GM18868 (cell line): Measurements from ENCODE around the gene C6orf163.

ENCODE experiments used
- ATAC-seq: cut with Tn5 transposase; IDR thresholded peaks from one replicate; pipeline ENCODE4 v1.9.1; 2021; ENCODE audit warnings: mild to moderate bottlenecking, moderate library complexity; ENCODE audit not compliant: unreplicated experiment

C6orf163 gene

GRCh38 chr6:87351583-87351982 is 7.0 kb downstream of the C6orf163 start:
- no peak for ATAC-seq

DNA sequence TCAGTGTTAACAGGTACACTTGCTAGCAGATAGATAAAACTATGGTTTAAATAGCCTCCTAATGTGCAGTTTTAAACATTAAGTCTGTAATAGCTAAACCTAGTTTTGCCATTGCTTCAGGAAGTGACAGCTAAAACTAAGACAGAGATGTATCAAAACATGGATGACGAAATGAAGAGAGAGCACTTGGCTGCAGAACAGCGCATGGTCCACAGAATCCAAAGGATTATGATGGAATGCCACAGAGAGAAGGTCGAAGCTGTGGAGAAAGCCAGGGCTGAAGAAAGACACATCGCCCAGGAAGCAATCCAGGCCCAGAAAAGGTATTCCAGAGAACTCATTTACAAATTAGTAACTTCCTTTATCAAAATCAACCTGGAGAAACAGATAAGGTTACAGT is 11.6 kb downstream of the C6orf163 start:
- ATAC-seq = no peak

DNA sequence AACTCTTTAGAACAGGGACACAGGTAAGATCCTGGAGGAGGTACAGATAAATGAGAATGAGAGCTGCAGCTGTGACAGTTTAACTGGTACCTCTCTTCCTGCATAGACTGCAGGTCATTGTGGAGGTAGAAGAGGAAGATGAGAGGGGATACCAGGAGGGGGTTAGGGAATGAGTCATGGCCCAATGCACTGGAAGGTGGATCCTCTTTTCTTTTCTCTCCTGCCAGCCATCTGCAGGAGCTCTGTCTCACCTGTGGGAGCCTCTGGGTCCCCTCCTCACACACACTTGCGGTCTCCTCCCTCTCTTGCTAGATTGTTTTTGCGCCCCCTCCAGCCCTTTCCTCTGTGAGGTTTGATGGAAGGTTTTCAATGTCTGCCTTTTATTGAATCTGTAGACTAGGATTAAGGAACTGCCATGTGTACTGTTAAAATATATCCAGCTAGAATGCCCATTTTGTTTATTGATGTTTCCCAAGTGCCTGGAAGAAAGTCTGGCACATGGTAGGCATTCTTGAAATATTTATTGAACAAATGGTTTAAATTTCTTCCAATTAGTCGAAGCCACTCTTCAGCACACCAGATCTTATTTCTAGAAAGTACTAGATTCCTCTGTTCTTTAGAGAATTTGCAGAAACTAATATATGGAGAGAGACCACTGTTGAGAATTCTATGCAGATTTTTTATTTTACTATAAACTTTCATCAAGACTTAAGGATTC is 13.0 kb downstream of the C6orf163 start:
- ATAC-seq = no peak

GRCh38 chr6:87364602-87365252 is 20.1 kb downstream of the C6orf163 start:
- no peak for ATAC-seq

GRCh38 chr6:87366072-87366827 is 21.6 kb downstream of the C6orf163 start:
- no peak for ATAC-seq

GRCh38 chr6:87366899-87367298 is 22.3 kb downstream of the C6orf163 start:
- ATAC-seq = no peak

- no peak for ATAC-seq
Measured at GRCh38 chr6:87373377-87373776, 28.8 kb downstream of the C6orf163 start.

GRCh38 chr6:87375315-87375714 is 30.7 kb downstream of the C6orf163 start:
- no peak for ATAC-seq

DNA sequence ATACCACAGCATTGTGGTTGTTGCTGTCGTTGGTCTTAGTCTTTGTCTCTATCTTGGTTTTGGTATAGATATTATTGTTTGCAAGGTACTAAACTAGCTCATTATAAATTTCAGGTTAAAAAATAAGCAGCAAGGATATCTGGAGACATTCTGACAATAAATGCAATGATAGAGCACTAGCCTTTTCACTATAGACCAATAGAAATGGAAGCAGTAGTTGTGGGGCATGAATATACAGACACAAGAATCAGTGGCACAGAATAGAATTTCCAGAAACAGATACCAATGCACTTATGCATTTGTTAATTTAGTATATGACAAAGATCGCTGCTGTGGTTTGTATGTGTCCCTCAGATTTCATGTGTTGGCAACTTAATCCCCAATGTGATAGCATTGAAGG is 32.0 kb downstream of the C6orf163 start:
- no peak for ATAC-seq

DNA sequence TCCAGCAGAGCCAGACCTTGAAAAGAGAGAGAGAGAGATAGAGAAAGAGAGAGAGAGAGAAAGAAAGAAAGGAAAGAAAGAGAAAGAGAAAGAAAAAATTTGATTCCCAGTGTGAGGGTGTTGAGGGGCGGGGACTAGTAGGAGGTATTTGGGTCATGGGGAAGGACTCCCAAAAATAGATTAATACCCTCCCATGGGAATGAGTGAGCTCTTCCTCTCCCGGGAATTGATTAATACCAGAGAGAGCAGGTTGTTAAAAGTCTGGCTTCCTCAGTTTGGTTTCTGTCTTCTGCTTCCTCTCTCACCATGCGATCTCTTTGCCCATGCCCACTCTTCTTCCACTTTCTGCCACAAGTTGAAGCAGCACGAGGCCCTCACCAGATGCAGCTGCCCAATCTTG is 34.3 kb downstream of the C6orf163 start:
- no peak for ATAC-seq

DNA sequence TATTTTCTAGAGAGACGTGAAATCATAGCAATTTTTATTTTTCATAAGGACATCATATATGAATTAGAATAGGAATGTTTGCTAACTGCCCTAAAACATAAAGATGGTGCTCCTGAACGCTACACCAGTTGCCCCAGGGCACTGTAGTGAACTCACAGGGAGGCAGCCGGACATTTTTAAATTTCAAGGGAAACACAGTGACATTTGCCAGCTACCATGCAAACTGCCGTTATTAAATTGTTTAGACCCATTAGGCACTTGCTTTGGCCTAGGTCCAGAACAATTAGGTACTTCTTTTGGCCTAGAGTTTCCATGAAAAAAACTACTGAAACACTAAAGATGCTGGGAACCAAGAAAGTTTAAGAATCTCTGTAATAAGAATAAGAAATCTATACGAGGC is 38.2 kb downstream of the C6orf163 start:
- no peak for ATAC-seq

DNA sequence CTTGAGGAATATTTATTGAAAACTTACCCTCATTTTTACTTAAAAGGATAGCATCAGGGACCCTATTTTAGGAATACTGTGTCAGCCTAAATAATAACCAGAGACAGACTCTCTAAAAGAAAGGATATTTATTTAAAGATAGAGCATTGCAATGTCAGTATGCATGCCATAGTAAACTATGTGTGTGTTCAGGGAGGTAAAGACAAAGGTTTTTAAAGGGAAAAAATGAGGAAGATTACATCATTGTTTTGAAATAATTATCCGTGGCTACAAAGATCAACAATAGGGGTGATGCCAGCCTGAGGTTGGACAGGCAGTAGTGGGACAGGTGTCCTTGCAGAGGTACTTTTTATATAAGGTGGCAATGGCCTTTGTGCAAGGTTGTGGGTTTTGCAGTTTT is 39.4 kb downstream of the C6orf163 start:
- no peak for ATAC-seq

DNA sequence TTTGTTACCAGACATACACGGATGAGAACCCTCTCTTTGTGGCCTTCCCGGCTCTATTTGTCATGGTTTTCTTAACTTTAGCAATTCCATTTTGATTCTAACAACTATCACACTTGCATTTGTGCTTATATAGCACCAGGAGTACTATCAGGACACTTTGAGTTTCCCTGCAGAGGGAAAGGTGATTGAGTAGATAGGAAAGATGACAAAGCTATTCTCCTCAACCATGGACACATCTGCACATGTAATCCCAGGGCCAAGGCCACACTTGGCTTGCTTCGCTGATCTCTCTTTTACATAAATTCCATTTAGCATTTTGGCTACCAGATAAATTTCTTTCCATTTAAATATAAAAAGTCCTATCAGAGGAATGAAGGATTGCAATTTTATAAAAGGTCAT is 39.8 kb downstream of the C6orf163 start:
- ATAC-seq = no peak

DNA sequence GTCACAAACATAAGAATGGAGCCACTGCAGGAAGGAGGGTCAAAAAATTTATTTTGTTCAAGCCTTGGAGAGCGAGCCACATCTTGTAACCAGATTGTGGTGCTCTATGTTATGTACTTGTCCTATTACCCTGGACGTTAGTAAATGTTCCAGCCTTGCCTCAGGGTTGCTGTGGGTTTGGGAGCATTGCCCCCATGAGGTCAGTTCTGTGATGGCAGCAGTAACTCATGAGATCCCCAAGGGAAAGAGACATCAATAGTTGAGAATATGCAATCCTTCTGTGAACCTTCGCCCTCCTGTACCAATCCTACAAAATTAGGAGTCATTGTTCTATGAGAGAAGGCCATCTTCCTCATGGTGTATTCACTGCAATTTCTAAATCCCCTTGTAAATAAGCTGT is 46.7 kb downstream of the C6orf163 start:
- no peak for ATAC-seq

DNA sequence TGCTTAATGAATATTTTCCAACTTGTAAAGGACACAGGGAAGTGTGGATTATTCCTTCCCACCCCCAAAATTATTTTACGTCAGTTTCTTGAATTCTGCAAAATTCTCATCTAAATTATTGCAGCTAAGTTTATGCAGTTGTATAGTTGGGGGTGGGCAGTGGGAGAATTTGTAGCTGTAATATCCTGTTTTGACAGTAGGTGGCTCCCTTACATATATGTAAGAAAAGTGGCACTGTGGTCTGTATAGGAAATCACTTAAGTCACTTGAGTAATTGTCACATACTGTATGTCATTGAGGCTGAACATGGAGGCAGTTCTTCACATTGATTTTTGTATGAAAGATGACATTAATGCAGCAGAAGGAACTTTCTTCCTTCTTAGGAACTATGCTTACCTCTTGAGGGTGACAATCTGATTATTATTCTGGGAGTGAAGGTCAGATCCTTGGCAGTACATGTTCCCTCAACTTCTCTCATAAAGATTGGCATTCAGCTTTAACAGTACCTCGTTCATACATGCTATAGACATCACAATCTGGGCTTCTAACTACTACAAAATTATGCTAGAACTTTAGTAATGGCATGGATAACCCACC is 48.5 kb downstream of the C6orf163 start:
- ATAC-seq = peak; percentile 85

DNA sequence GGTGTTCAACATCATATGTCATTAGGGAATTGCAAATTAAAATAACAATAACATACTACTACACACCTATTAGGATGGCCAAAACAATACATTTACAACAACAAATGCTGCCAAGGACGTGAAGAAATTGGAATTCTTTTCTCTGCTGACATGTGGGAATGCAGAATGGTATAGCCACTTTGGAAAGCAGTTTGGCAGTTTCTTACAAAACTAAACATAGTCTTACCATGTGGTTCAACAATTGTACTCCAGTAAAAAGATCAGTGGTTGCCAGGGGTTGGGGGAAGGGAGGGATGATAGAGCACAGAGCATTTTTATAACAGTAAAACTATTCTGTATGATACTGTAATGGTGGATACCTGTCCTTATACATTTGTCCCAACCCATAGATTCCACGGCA is 50.8 kb downstream of the C6orf163 start:
- ATAC-seq = no peak

GRCh38 chr6:87396595-87397392 is 52.2 kb downstream of the C6orf163 start:
- ATAC-seq = peak; percentile 70

DNA sequence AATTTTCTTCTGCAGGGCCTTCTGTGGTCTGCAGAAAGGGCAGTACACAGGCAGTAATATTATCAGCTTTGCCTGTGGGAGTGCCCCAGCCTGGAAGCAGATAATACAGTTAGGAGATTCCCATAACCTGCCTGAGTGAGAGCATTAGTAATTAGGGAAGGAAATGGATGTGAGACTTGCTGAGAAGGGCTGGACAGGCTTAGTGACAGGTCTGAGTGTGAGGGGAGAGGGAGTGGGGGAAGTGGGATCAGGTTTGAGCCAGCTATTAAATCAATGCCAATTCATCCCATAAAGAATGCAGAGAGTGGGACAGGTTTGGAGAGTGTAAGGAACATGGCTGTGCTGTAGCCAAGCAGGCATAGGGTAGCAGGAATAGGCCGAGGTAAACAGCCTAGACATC is 53.0 kb downstream of the C6orf163 start:
- ATAC-seq = no peak

GRCh38 chr6:87401832-87402231 is 57.2 kb downstream of the C6orf163 start:
- ATAC-seq = no peak

DNA sequence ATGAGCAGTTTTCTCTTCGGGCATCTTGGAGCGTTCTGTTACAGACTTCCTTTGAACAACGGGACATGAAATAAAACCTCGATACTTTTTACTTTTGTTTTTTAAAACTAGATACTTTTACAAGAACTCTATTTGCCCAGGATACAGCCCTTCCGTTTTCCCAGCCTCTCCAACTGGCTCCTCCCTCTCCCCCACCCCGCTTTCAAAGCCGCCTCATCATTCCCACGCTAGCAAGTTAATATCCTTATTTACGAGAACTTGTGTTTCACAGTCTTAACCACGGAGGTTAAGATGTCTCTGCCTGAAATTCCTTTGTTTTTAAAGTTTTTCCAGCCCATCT is 62.9 kb downstream of the C6orf163 start:
- ATAC-seq = peak; percentile 1
